ENCODE results near the gene NLGN1. TPM values are rescaled to one million over a fixed set of nuclear protein-coding genes. Genes with fewer than 3 reads are reported as not detected.
A peak's percentile ranks its signal among the peaks of the same experiment; 100 is the strongest.

The NLGN1 gene
- total and polyA plus RNA-seq, 5 donors from 2014 or later = not detected

GRCh38 chr3:174322789-174323188 is 925.2 kb downstream of the NLGN1 start:
- H3K27ac Mint-ChIP-seq = no peak overlapping the region
- H3K36me3 ChIP-seq (ENCODE audit: control insufficient read depth, insufficient read depth, low read length) = no peaks in the 10 kb centered on the region
- H3K27me3 ChIP-seq (ENCODE audit: control insufficient read depth, insufficient read depth, low read length) = no peaks in the 10 kb centered on the region
- no peaks in the 10 kb centered on the region for H3K36me3 Mint-ChIP-seq
- no peaks in the 10 kb centered on the region for H3K4me1 Mint-ChIP-seq
- H3K4me1 ChIP-seq (ENCODE audit: control insufficient read depth, insufficient read depth, low read length, poor library complexity, severe bottlenecking) = no peaks in the 10 kb centered on the region
- no peaks in the 10 kb centered on the region for H3K27me3 Mint-ChIP-seq
- peaks cover 0 to 7% of the 10 kb centered on the region in 2 experiments for H3K9me3 ChIP-seq (ENCODE audit: control insufficient read depth in 2 of 2, low read length in 2 of 2)
- ATAC-seq (ENCODE audit: low read depth in 2 of 2) (no peak), DNase-seq (no peak)
- H3K4me3 Mint-ChIP-seq = no peak overlapping the region
- no peak overlapping the region for H3K27ac ChIP-seq (ENCODE audit: insufficient read depth, low read length, poor library complexity, severe bottlenecking)
- H3K4me3 ChIP-seq (ENCODE audit: low read depth, low read length) = no peak overlapping the region
- peaks cover 0 to 26% (median 8%) of the 10 kb centered on the region in 7 donors for H3K9me3 Mint-ChIP-seq

GRCh38 chr3:174325171-174325570 is 927.6 kb downstream of the NLGN1 start:
- Mint-ChIP-seq H3K4me1 (no peaks in the 10 kb centered on the region), H3K9me3 (peaks cover 3 to 24% (median 7%) of the 10 kb centered on the region in 7 donors), H3K27ac (no peak overlapping the region), H3K36me3 (no peaks in the 10 kb centered on the region), H3K4me3 (no peak overlapping the region), H3K27me3 (no peaks in the 10 kb centered on the region)
- H3K27me3 ChIP-seq (ENCODE audit: control insufficient read depth, insufficient read depth, low read length) = no peaks in the 10 kb centered on the region
- H3K4me3 ChIP-seq (ENCODE audit: low read depth, low read length) = no peak overlapping the region
- H3K27ac ChIP-seq (ENCODE audit: insufficient read depth, low read length, poor library complexity, severe bottlenecking) = no peak overlapping the region
- no peak for ATAC-seq (ENCODE audit: low read depth in 2 of 2)
- no peak for DNase-seq
- H3K4me1 ChIP-seq (ENCODE audit: control insufficient read depth, insufficient read depth, low read length, poor library complexity, severe bottlenecking) = no peaks in the 10 kb centered on the region
- H3K36me3 ChIP-seq (ENCODE audit: control insufficient read depth, insufficient read depth, low read length) = no peaks in the 10 kb centered on the region
- H3K9me3 ChIP-seq (ENCODE audit: control insufficient read depth in 2 of 2, low read length in 2 of 2) = no peaks in the 10 kb centered on the region

GRCh38 chr3:174325834-174326700 is 928.5 kb downstream of the NLGN1 start:
- Mint-ChIP-seq H3K4me1 (no peaks in the 10 kb centered on the region), H3K4me3 (no peak overlapping the region), H3K9me3 (peaks cover 3 to 25% (median 6%) of the 10 kb centered on the region in 7 donors), H3K27me3 (no peaks in the 10 kb centered on the region), H3K27ac (no peak overlapping the region), H3K36me3 (no peaks in the 10 kb centered on the region)
- Histone ChIP-seq H3K4me3 (ENCODE audit: low read depth, low read length) (no peak overlapping the region), H3K9me3 (ENCODE audit: control insufficient read depth in 2 of 2, low read length in 2 of 2) (no peaks in the 10 kb centered on the region), H3K27me3 (ENCODE audit: control insufficient read depth, insufficient read depth, low read length) (no peaks in the 10 kb centered on the region), H3K27ac (ENCODE audit: insufficient read depth, low read length, poor library complexity, severe bottlenecking) (no peak overlapping the region), H3K4me1 (ENCODE audit: control insufficient read depth, insufficient read depth, low read length, poor library complexity, severe bottlenecking) (no peaks in the 10 kb centered on the region), H3K36me3 (ENCODE audit: control insufficient read depth, insufficient read depth, low read length) (no peaks in the 10 kb centered on the region)
- ATAC-seq (ENCODE audit: low read depth in 2 of 2) = no peak
- DNase-seq = no peak

GRCh38 chr3:174329321-174329720 is 931.8 kb downstream of the NLGN1 start:
- no peaks in the 10 kb centered on the region for H3K36me3 ChIP-seq (ENCODE audit: control insufficient read depth, insufficient read depth, low read length)
- no peaks in the 10 kb centered on the region for H3K27me3 ChIP-seq (ENCODE audit: control insufficient read depth, insufficient read depth, low read length)
- Mint-ChIP-seq H3K4me3 (no peak overlapping the region), H3K36me3 (no peaks in the 10 kb centered on the region), H3K4me1 (no peaks in the 10 kb centered on the region), H3K27ac (peak overlapping the region in 1 of 3 donors; percentile 22), H3K27me3 (no peaks in the 10 kb centered on the region), H3K9me3 (peaks cover 5 to 18% (median 6%) of the 10 kb centered on the region in 7 donors)
- no peak overlapping the region for H3K4me3 ChIP-seq (ENCODE audit: low read depth, low read length)
- no peaks in the 10 kb centered on the region for H3K9me3 ChIP-seq (ENCODE audit: control insufficient read depth in 2 of 2, low read length in 2 of 2)
- H3K4me1 ChIP-seq (ENCODE audit: control insufficient read depth, insufficient read depth, low read length, poor library complexity, severe bottlenecking) = no peaks in the 10 kb centered on the region
- ATAC-seq (ENCODE audit: low read depth in 2 of 2) (no peak), DNase-seq (no peak)
- no peak overlapping the region for H3K27ac ChIP-seq (ENCODE audit: insufficient read depth, low read length, poor library complexity, severe bottlenecking)

GRCh38 chr3:174330303-174330702 is 932.8 kb downstream of the NLGN1 start:
- no peak for DNase-seq
- no peak for ATAC-seq (ENCODE audit: low read depth in 2 of 2)
- H3K27ac Mint-ChIP-seq = no peak overlapping the region
- no peaks in the 10 kb centered on the region for H3K27me3 ChIP-seq (ENCODE audit: control insufficient read depth, insufficient read depth, low read length)
- H3K9me3 Mint-ChIP-seq = peaks cover 5 to 15% (median 6%) of the 10 kb centered on the region in 7 donors
- no peak overlapping the region for H3K4me3 ChIP-seq (ENCODE audit: low read depth, low read length)
- H3K9me3 ChIP-seq (ENCODE audit: control insufficient read depth in 2 of 2, low read length in 2 of 2) = no peaks in the 10 kb centered on the region
- H3K4me1 Mint-ChIP-seq = no peaks in the 10 kb centered on the region
- H3K27ac ChIP-seq (ENCODE audit: insufficient read depth, low read length, poor library complexity, severe bottlenecking) = no peak overlapping the region
- H3K27me3 Mint-ChIP-seq = no peaks in the 10 kb centered on the region
- no peaks in the 10 kb centered on the region for H3K36me3 Mint-ChIP-seq
- H3K36me3 ChIP-seq (ENCODE audit: control insufficient read depth, insufficient read depth, low read length) = no peaks in the 10 kb centered on the region
- no peaks in the 10 kb centered on the region for H3K4me1 ChIP-seq (ENCODE audit: control insufficient read depth, insufficient read depth, low read length, poor library complexity, severe bottlenecking)
- no peak overlapping the region for H3K4me3 Mint-ChIP-seq

- H3K27ac Mint-ChIP-seq = no peak overlapping the region
- H3K4me1 Mint-ChIP-seq = no peaks in the 10 kb centered on the region
Observed at GRCh38 chr3:174331095-174331800, 933.7 kb downstream of the NLGN1 start.

GRCh38 chr3:174332391-174332790 is 934.8 kb downstream of the NLGN1 start:
- Mint-ChIP-seq H3K27me3 (no peaks in the 10 kb centered on the region), H3K9me3 (peaks cover 1 to 21% (median 9%) of the 10 kb centered on the region in 7 donors), H3K27ac (no peak overlapping the region), H3K4me3 (no peak overlapping the region), H3K4me1 (no peaks in the 10 kb centered on the region), H3K36me3 (no peaks in the 10 kb centered on the region)
- no peak for ATAC-seq (ENCODE audit: low read depth in 2 of 2)
- Histone ChIP-seq H3K27me3 (ENCODE audit: control insufficient read depth, insufficient read depth, low read length) (no peaks in the 10 kb centered on the region), H3K4me3 (ENCODE audit: low read depth, low read length) (no peak overlapping the region), H3K27ac (ENCODE audit: insufficient read depth, low read length, poor library complexity, severe bottlenecking) (no peak overlapping the region), H3K36me3 (ENCODE audit: control insufficient read depth, insufficient read depth, low read length) (no peaks in the 10 kb centered on the region), H3K9me3 (ENCODE audit: control insufficient read depth in 2 of 2, low read length in 2 of 2) (no peaks in the 10 kb centered on the region), H3K4me1 (ENCODE audit: control insufficient read depth, insufficient read depth, low read length, poor library complexity, severe bottlenecking) (no peaks in the 10 kb centered on the region)
- DNase-seq = no peak

More at GRCh38 chr3:174331095-174331800, 933.7 kb downstream of the NLGN1 start:
- H3K36me3 ChIP-seq (ENCODE audit: control insufficient read depth, insufficient read depth, low read length) = no peaks in the 10 kb centered on the region
- no peaks in the 10 kb centered on the region for H3K36me3 Mint-ChIP-seq
- no peak overlapping the region for H3K4me3 Mint-ChIP-seq
- peaks cover 2 to 15% (median 6%) of the 10 kb centered on the region in 7 donors for H3K9me3 Mint-ChIP-seq
- no peak overlapping the region for H3K4me3 ChIP-seq (ENCODE audit: low read depth, low read length)
- no peaks in the 10 kb centered on the region for H3K9me3 ChIP-seq (ENCODE audit: control insufficient read depth in 2 of 2, low read length in 2 of 2)
- no peak for ATAC-seq (ENCODE audit: low read depth in 2 of 2)
- no peak for DNase-seq
- H3K27me3 ChIP-seq (ENCODE audit: control insufficient read depth, insufficient read depth, low read length) = no peaks in the 10 kb centered on the region
- no peaks in the 10 kb centered on the region for H3K4me1 ChIP-seq (ENCODE audit: control insufficient read depth, insufficient read depth, low read length, poor library complexity, severe bottlenecking)
- H3K27me3 Mint-ChIP-seq = no peaks in the 10 kb centered on the region
- H3K27ac ChIP-seq (ENCODE audit: insufficient read depth, low read length, poor library complexity, severe bottlenecking) = no peak overlapping the region

All from CD4-positive, CD25-positive, alpha-beta regulatory T cell (primary cell).